NCI-H1417 treated with DMSO at 0.1 percent for 48 hours (cell line): ENCODE results near the gene XAB2.
"Not testable (repeated sequence)": the region's sequence is repeated elsewhere in the genome, so short reads cannot be mapped to it uniquely, and the experiment has no call there.

Source experiments
- DNase-seq: peaks from one replicate; lab custom pipeline; 2025; lab: John Stamatoyannopoulos, UW

The XAB2 gene

GRCh38 chr19:7648265-7649014 lies 19.1 kb upstream of the XAB2 start:
- DNase-seq: no peak

- DNase-seq: no peak
These were observed 17.8 kb upstream of the XAB2 start for GRCh38 chr19:7647156-7647555.

- DNase-seq: no peak
These were observed 17.0 kb upstream of the XAB2 start for GRCh38 chr19:7646426-7646700.

GRCh38 chr19:7645656-7646425 lies 16.5 kb upstream of the XAB2 start:
- no peak for DNase-seq

- no peak for DNase-seq
These were observed 15.8 kb upstream of the XAB2 start for GRCh38 chr19:7645163-7645562.

- no peak for DNase-seq
These were observed 15.2 kb upstream of the XAB2 start for GRCh38 chr19:7644550-7644877.

- not testable (repeated sequence) for DNase-seq
These were observed 14.5 kb upstream of the XAB2 start for GRCh38 chr19:7643629-7644549.

GRCh38 chr19:7643031-7643415 lies 13.7 kb upstream of the XAB2 start:
- no peak for DNase-seq

GRCh38 chr19:7642295-7643030 lies 13.1 kb upstream of the XAB2 start:
- no peak for DNase-seq

GRCh38 chr19:7641290-7642276 lies 12.2 kb upstream of the XAB2 start:
- DNase-seq: no peak

- no peak for DNase-seq
These were observed 11.5 kb upstream of the XAB2 start for GRCh38 chr19:7640803-7641202.

GRCh38 chr19:7639863-7640348 lies 10.6 kb upstream of the XAB2 start:
- DNase-seq: no peak

- no peak for DNase-seq
These were observed 9.6 kb upstream of the XAB2 start for GRCh38 chr19:7638802-7639465.

- DNase-seq: no peak
These were observed 8.3 kb upstream of the XAB2 start for GRCh38 chr19:7637374-7638256.

- DNase-seq: peak; percentile 24
These were observed 7.5 kb upstream of the XAB2 start, which contains the start of gene STXBP2 for GRCh38 chr19:7636691-7637373. Gene STXBP2, plus strand, starts transcription at chr19:7637110. Its CDS starts 40 bp downstream, at chr19:7637150.

GRCh38 chr19:7636317-7636690 lies 7.0 kb upstream of the XAB2 start:
- DNase-seq: no peak

GRCh38 chr19:7635670-7636069 lies 6.3 kb upstream of the XAB2 start:
- no peak for DNase-seq

GRCh38 chr19:7633698-7634097 lies 4.4 kb upstream of the XAB2 start, which contains the start of gene PCP2:
Gene PCP2, minus strand, starts transcription at chr19:7633719. Its CDS starts 262 bp downstream, at chr19:7633457.
- DNase-seq: no peak
